ENCODE data around the gene CRTAC1. TPM values are rescaled to one million over a fixed set of nuclear protein-coding genes. Genes with fewer than 3 reads are reported as not detected.

Gene CRTAC1
- total RNA-seq, 1 donor from 2014 or later, result 3.2 TPM

- no peak for DNase-seq
Measured at GRCh38 chr10:98029149-98030092, 1.0 kb downstream of the CRTAC1 start.

- DNase-seq, result no peak
Measured at GRCh38 chr10:98028168-98028770, 2.2 kb downstream of the CRTAC1 start.

GRCh38 chr10:98023024-98023423 lies 7.4 kb downstream of the CRTAC1 start:
- DNase-seq, result no peak

- DNase-seq, result no peak
Measured at GRCh38 chr10:98020784-98021183, 9.6 kb downstream of the CRTAC1 start.

- no peak for DNase-seq
Measured at GRCh38 chr10:98020254-98020653, 10.2 kb downstream of the CRTAC1 start.

GRCh38 chr10:98019784-98020183 lies 10.6 kb downstream of the CRTAC1 start:
- no peak for DNase-seq

- no peak for DNase-seq
Measured at GRCh38 chr10:98016772-98017475, 13.5 kb downstream of the CRTAC1 start.

- no peak for DNase-seq
Measured at GRCh38 chr10:98013776-98014175, 16.6 kb downstream of the CRTAC1 start.

- DNase-seq, result no peak
Measured at GRCh38 chr10:98013122-98013521, 17.3 kb downstream of the CRTAC1 start.

- no peak for DNase-seq
Measured at GRCh38 chr10:98012644-98013043, 17.8 kb downstream of the CRTAC1 start.

GRCh38 chr10:98010939-98011685 lies 19.3 kb downstream of the CRTAC1 start:
- no peak for DNase-seq

GRCh38 chr10:98006266-98006665 lies 24.2 kb downstream of the CRTAC1 start:
- no peak for DNase-seq

GRCh38 chr10:98001736-98002135 lies 28.7 kb downstream of the CRTAC1 start:
- DNase-seq, result no peak

GRCh38 chr10:98000346-98000745 lies 30.1 kb downstream of the CRTAC1 start:
- no peak for DNase-seq

GRCh38 chr10:97999923-98000248 lies 30.5 kb downstream of the CRTAC1 start:
- no peak for DNase-seq

- DNase-seq, result no peak
Measured at GRCh38 chr10:97999066-97999922, 31.1 kb downstream of the CRTAC1 start.

- no peak for DNase-seq
Measured at GRCh38 chr10:97991871-97992270, 38.5 kb downstream of the CRTAC1 start.

GRCh38 chr10:97981816-97982215 lies 48.6 kb downstream of the CRTAC1 start:
- no peak for DNase-seq

- no peak for DNase-seq
Measured at GRCh38 chr10:97977673-97978072, 52.7 kb downstream of the CRTAC1 start.

GRCh38 chr10:97975598-97975997 lies 54.8 kb downstream of the CRTAC1 start:
- no peak for DNase-seq

All from skin of body (tissue), 2 donors.